ENCODE data around the gene EPHB3.

Gene EPHB3

DNA sequence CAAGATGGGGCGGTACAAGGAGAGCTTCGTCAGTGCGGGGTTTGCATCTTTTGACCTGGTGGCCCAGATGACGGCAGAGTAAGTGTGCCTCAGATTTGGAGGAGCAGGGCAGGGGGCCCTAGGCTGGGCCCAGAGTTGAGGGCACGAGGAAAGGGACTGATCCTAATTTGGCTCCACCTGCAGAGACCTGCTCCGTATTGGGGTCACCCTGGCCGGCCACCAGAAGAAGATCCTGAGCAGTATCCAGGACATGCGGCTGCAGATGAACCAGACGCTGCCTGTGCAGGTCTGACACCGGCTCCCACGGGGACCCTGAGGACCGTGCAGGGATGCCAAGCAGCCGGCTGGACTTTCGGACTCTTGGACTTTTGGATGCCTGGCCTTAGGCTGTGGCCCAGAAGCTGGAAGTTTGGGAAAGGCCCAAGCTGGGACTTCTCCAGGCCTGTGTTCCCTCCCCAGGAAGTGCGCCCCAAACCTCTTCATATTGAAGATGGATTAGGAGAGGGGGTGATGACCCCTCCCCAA, 19.8 kb downstream of the EPHB3 start:
- peaks cover 97% of the 10 kb centered on the region for H3K27me3 ChIP-seq (replicated peaks; ENCODE audit: insufficient read depth, low read length)
- H2AFZ ChIP-seq (ENCODE audit: low read length): no peak overlapping the region
- no peaks in the 10 kb centered on the region for H3K36me3 ChIP-seq (replicated peaks; ENCODE audit: insufficient read depth, low read length)
- H3K79me2 ChIP-seq (ENCODE audit: low read length): no peaks in the 10 kb centered on the region
- H3F3A ChIP-seq (ENCODE audit: insufficient read depth, low read length): no peaks in the 10 kb centered on the region
- H3K9ac ChIP-seq (ENCODE audit: low read length): no peak overlapping the region
- H3K4me2 ChIP-seq (ENCODE audit: low read depth, low read length): no peak overlapping the region
- H4K20me1 ChIP-seq (ENCODE audit: insufficient read depth, low read length): no peaks in the 10 kb centered on the region
- no peak for TF ChIP-seq EZH2phosphoT487 (IDR thresholded peaks at IDR 0.05; ENCODE audit: low read length)
- TF ChIP-seq EZH2 (optimal IDR thresholded peaks at IDR 0.05; ENCODE audit: low read depth, low read length): no peak
- TF ChIP-seq, protein P1, sequence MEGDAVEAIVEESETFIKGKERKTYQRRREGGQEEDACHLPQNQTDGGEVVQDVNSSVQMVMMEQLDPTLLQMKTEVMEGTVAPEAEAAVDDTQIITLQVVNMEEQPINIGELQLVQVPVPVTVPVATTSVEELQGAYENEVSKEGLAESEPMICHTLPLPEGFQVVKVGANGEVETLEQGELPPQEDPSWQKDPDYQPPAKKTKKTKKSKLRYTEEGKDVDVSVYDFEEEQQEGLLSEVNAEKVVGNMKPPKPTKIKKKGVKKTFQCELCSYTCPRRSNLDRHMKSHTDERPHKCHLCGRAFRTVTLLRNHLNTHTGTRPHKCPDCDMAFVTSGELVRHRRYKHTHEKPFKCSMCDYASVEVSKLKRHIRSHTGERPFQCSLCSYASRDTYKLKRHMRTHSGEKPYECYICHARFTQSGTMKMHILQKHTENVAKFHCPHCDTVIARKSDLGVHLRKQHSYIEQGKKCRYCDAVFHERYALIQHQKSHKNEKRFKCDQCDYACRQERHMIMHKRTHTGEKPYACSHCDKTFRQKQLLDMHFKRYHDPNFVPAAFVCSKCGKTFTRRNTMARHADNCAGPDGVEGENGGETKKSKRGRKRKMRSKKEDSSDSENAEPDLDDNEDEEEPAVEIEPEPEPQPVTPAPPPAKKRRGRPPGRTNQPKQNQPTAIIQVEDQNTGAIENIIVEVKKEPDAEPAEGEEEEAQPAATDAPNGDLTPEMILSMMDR (IDR thresholded peaks at IDR 0.05; ENCODE audit: low read length): no peak
- H3K27ac ChIP-seq (ENCODE audit: low read length): no peak overlapping the region
- H3K4me3 ChIP-seq (ENCODE audit: low read length): no peak overlapping the region
- H3K4me1 ChIP-seq (ENCODE audit: low read length): no peaks in the 10 kb centered on the region
- H3K9me3 ChIP-seq (replicated peaks; ENCODE audit: insufficient read depth, low read length): no peaks in the 10 kb centered on the region
- no peaks in the 10 kb centered on the region for H3K9me2 ChIP-seq (replicated peaks; ENCODE audit: insufficient read depth, low read length)
- no peak for DNase-seq

DNA sequence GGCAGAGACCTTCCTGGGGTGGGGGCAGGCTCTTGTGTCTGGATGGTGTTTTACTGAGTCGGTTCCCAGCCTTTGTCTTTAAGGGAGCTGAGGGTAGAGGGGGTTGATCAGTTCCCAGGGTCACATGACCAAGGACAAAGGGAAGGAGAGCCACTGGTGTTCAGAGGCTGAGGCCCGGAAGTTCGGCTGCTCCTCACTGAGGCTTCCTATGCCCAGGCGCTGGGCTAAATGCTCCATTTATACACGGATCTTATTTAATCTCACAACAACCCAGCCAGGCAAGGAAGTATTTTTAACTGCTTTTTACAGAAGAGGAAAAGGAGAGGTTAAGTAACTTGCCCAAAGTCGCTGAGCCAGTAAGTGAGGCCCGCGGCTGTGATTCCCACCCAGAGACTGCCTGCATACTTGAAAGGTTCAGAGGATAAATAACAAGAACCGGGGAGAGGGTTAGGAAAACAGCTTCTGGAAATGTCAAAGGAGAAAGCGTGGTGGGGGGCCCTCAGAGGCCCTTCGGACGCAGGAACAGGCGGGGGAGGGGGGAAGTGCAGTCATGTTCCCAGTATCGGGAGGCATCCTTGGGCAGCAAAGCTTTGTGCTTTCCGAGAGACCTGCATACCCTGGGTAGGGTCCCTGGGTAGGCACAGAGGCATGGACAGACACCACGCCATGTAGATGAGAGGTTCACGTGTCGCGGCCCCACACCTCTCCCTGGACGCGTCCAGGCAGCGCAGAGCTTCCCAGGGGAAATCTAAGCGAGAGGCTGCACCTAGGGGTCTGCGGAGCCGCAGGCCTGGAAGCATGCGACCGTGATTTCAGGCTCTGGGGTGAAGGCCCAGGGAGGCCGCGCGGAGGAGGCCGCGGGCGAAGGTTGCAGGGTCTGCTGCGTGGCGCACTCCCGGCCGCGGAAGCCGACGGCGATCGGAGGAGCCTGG, 21.3 kb downstream of the EPHB3 start:
- TF ChIP-seq, protein P1 (IDR thresholded peaks at IDR 0.05; ENCODE audit: low read length): no peak
- TF ChIP-seq EZH2phosphoT487 (IDR thresholded peaks at IDR 0.05; ENCODE audit: low read length): no peak
- TF ChIP-seq EZH2 (optimal IDR thresholded peaks at IDR 0.05; ENCODE audit: low read depth, low read length): no peak
- Histone ChIP-seq H3K9me3 (replicated peaks; ENCODE audit: insufficient read depth, low read length) (no peaks in the 10 kb centered on the region), H4K20me1 (ENCODE audit: insufficient read depth, low read length) (no peaks in the 10 kb centered on the region), H3K4me2 (ENCODE audit: low read depth, low read length) (no peak overlapping the region), H3K27me3 (replicated peaks; ENCODE audit: insufficient read depth, low read length) (peaks cover 93% of the 10 kb centered on the region), H3F3A (ENCODE audit: insufficient read depth, low read length) (no peaks in the 10 kb centered on the region), H3K4me1 (ENCODE audit: low read length) (no peaks in the 10 kb centered on the region), H3K79me2 (ENCODE audit: low read length) (no peaks in the 10 kb centered on the region), H3K36me3 (replicated peaks; ENCODE audit: insufficient read depth, low read length) (no peaks in the 10 kb centered on the region), H3K27ac (ENCODE audit: low read length) (no peak overlapping the region), H3K9me2 (replicated peaks; ENCODE audit: insufficient read depth, low read length) (no peaks in the 10 kb centered on the region), H3K4me3 (ENCODE audit: low read length) (no peak overlapping the region), H3K9ac (ENCODE audit: low read length) (no peak overlapping the region), H2AFZ (ENCODE audit: low read length) (no peak overlapping the region)
- no peak for DNase-seq

DNA sequence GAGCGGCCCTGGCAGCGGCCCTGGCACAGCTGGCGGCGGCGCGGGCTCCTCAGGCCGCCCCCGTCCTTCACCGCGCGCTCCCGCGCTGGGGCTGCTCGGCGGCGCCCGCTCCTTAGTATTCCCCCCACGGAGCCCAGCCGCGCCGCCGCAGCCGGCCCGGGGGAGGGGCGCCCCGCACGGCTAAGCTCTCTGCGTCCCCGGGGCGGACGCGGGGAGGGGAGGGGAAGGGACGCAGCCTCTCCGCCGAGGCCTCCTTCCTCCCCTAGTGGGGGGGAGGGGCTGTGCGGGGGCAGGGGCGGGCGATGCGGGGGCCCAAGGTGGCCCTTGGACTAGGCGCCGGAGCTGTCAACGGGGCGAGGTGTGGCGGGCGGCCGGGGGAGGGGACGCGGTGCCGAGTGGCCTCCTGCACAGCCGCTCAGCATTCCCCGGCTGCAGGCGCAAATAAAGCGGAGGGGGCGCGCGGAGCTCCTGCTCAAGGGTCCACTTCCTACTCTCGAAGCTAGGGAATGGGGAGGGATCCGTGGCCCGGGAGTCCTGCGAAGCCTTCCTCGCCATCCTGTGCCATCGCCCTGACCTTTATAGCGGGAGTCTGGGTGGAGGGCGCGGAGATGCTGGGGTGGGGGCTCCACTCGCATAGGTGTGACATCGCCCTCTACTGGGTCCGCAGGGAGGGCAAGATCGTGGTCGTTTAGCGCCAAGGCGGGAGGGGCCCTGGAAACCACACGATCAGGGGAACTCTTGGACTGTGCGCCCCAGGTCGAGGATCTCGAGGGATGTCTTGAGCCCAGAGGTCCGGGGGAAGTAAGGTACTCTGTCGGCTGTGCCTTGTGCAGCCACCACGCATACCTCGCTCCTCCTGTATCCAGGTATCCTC, 22.2 kb downstream of the EPHB3 start:
- Histone ChIP-seq H3K9me2 (replicated peaks; ENCODE audit: insufficient read depth, low read length) (no peaks in the 10 kb centered on the region), H3K4me1 (ENCODE audit: low read length) (no peaks in the 10 kb centered on the region), H3K4me3 (ENCODE audit: low read length) (no peak overlapping the region), H3K4me2 (ENCODE audit: low read depth, low read length) (no peak overlapping the region), H3K27me3 (replicated peaks; ENCODE audit: insufficient read depth, low read length) (peaks cover 92% of the 10 kb centered on the region), H4K20me1 (ENCODE audit: insufficient read depth, low read length) (no peaks in the 10 kb centered on the region), H3F3A (ENCODE audit: insufficient read depth, low read length) (no peaks in the 10 kb centered on the region), H3K36me3 (replicated peaks; ENCODE audit: insufficient read depth, low read length) (no peaks in the 10 kb centered on the region), H3K9ac (ENCODE audit: low read length) (no peak overlapping the region), H3K79me2 (ENCODE audit: low read length) (no peaks in the 10 kb centered on the region), H3K9me3 (replicated peaks; ENCODE audit: insufficient read depth, low read length) (no peaks in the 10 kb centered on the region), H3K27ac (ENCODE audit: low read length) (no peak overlapping the region), H2AFZ (ENCODE audit: low read length) (no peak overlapping the region)
- DNase-seq: no peak
- TF ChIP-seq EZH2phosphoT487 (IDR thresholded peaks at IDR 0.05; ENCODE audit: low read length): no peak
- TF ChIP-seq, protein P1 (IDR thresholded peaks at IDR 0.05; ENCODE audit: low read length): peak; percentile 23
